Keratinocyte (primary cell): ENCODE data around the gene CES2. TPM values are rescaled to one million over a fixed set of nuclear protein-coding genes. Genes with fewer than 3 reads are reported as not detected.

ENCODE experiments used
- DNase-seq: peaks from one replicate; pipeline ENCODE4 v3.0.0-alpha.2; 2011; ENCODE audit warnings: low read depth, missing footprints, low spot score
- FAIRE-seq: peaks from 2 replicates; lab custom pipeline; 2011; peaks lifted over from hg19 to GRCh38; lab: Jason Lieb, UNC
- H2AFZ ChIP-seq: 2 replicates; pipeline ENCODE4 v1.6.0; 2012; ENCODE audit warnings: low read length, control low read depth, inconsistent platforms; ENCODE audit not compliant: control insufficient read depth
- H3K27ac ChIP-seq: 2 replicates; pipeline ENCODE4 v1.5.1; 2011; ENCODE audit warnings: low read length; ENCODE audit not compliant: control insufficient read depth, insufficient read depth
- H3K27me3 ChIP-seq: 3 replicates; pipeline ENCODE4 v1.6.0; 2011; ENCODE audit warnings: low read length; ENCODE audit not compliant: control insufficient read depth, insufficient read depth; ENCODE audit errors: extremely low read depth
- H3K36me3 ChIP-seq, 2 experiments: 2 replicates in 1 of 2; 3 replicates in 1 of 2; pipeline ENCODE4 v1.5.1; 2011; ENCODE audit warnings: low read length in 2 of 2, mild to moderate bottlenecking in 1 of 2; ENCODE audit not compliant: control insufficient read depth in 2 of 2, insufficient read depth in 2 of 2; ENCODE audit errors: extremely low read depth in 1 of 2
- H3K4me1 ChIP-seq: 3 replicates; pipeline ENCODE4 v1.5.1; 2011; ENCODE audit warnings: low read length; ENCODE audit not compliant: control insufficient read depth, insufficient read depth; ENCODE audit errors: extremely low read depth
- H3K4me2 ChIP-seq: 3 replicates; pipeline ENCODE4 v1.6.0; 2011; ENCODE audit warnings: low read depth, low read length; ENCODE audit not compliant: control insufficient read depth, insufficient read depth; ENCODE audit errors: extremely low read depth
- H3K4me3 ChIP-seq, 3 experiments: fragments of 200-600 bp in 1 of 3; sonication (generic) in 1 of 3; 2 replicates in 2 of 3; 3 replicates in 1 of 3; pipeline ENCODE4 v1.5.1; 2011 to 2016; ENCODE audit warnings: low read length in 3 of 3, mild to moderate bottlenecking in 3 of 3, control low read depth in 2 of 3, inconsistent platforms in 1 of 3, low read depth in 1 of 3, mixed read lengths in 1 of 3, mixed run types in 1 of 3, moderate library complexity in 1 of 3; ENCODE audit not compliant: control insufficient read depth in 2 of 3, insufficient read depth in 2 of 3; ENCODE audit errors: extremely low read depth in 1 of 3
- H3K79me2 ChIP-seq: 2 replicates; pipeline ENCODE4 v1.6.0; 2012; ENCODE audit warnings: low read length; ENCODE audit not compliant: control insufficient read depth, insufficient read depth
- H3K9ac ChIP-seq: 3 replicates; pipeline ENCODE4 v1.6.0; 2011; ENCODE audit warnings: low read length; ENCODE audit not compliant: control insufficient read depth, insufficient read depth; ENCODE audit errors: extremely low read depth
- H3K9me1 ChIP-seq: 3 replicates; pipeline ENCODE4 v1.6.0; 2011; ENCODE audit warnings: low read length; ENCODE audit not compliant: control insufficient read depth, insufficient read depth; ENCODE audit errors: extremely low read depth
- H3K9me3 ChIP-seq: 2 replicates; pipeline ENCODE4 v1.5.1; 2012; ENCODE audit warnings: low read depth, low read length; ENCODE audit not compliant: control insufficient read depth
- H4K20me1 ChIP-seq: 3 replicates; pipeline ENCODE4 v1.6.0; 2011; ENCODE audit warnings: low read length; ENCODE audit not compliant: control insufficient read depth, insufficient read depth; ENCODE audit errors: extremely low read depth
- EZH2 ChIP-seq: IDR thresholded peaks from one replicate; pipeline ENCODE4 v1.6.1; 2012; ENCODE audit warnings: inconsistent platforms, mild to moderate bottlenecking, low read length, moderate library complexity
- dilution Hi-C: fragments of 300-500 bp; cut with MboI; formaldehyde crosslinking; loops from one replicate; pipeline ENCODE4 v1.7.0; 2020; ENCODE audit warnings: low sequenced_read_pairs; ENCODE audit not compliant: extremely low pct_ligation_motif_present
- polyA plus RNA-seq, 5 experiments: library from polyadenylated mRNA; depleted of rRNA in 3 of 5; stranded (reverse) in 3 of 5; stranded (forward) in 1 of 5; unstranded in 1 of 5; fragments of >200 nt; gene quantifications; 1 replicate in 1 of 5; 2 replicates in 3 of 5; 3 replicates in 1 of 5; pipeline versions ENCODE4 v1.2.1 to v1.2.3, GENCODE V29; 2011 to 2012; ENCODE audit warnings: missing spikeins in 2 of 5, low read depth in 1 of 5, low replicate concordance in 1 of 5
- TF ChIP-seq, protein P1 (sequence below), 3 experiments: IDR thresholded peaks in 1 of 3; conservative IDR thresholded peaks in 1 of 3; optimal IDR thresholded peaks in 1 of 3; 2 replicates in 2 of 3; 3 replicates in 1 of 3; pipeline versions ENCODE3 to v1.5.1; 2011; ENCODE audit warnings: low read length in 3 of 3, mild to moderate bottlenecking in 3 of 3, moderate library complexity in 2 of 3, control low read depth in 1 of 3, inconsistent platforms in 1 of 3; ENCODE audit not compliant: insufficient read depth in 2 of 3; ENCODE audit errors: extremely low read depth in 1 of 3

The CES2 gene
- polyA plus RNA-seq, 1 donor (not counting 4 experiments of a cell fraction or from before 2014, with no cell fraction given): 41.6 TPM

DNA sequence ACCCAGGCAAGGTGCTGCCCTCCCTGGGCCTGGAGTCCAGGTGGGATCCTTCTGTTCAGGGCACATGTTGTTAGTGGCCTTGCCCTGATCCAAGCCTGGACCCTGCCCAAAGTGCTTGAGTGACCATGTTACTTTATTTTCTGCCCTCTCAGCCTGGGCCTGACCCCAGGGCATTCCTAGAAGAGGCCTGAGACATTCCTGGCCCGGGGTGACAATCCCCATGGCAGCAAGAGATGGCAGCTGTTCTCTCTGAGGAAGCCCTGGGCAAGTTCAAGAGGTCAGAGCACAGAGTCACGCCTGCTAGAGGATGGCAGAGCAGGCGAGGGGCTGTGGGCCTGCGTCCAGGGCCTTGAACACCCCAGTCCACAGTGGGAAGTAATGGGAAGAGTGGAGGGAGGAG lies 21.6 kb upstream of the CES2 start:
- no peak overlapping the region for H3K4me3 ChIP-seq
- TF ChIP-seq EZH2: no peak
- no peaks in the 10 kb centered on the region for H3K9me1 ChIP-seq
- no peak overlapping the region for H3K27ac ChIP-seq
- peaks cover 13% of the 10 kb centered on the region for H3K4me1 ChIP-seq
- no peak overlapping the region for H2AFZ ChIP-seq
- dilution Hi-C loops: no loop called here
- DNase-seq (no peak), FAIRE-seq (no peak)
- H3K9me3 ChIP-seq: no peaks in the 10 kb centered on the region
- no peaks in the 10 kb centered on the region for H4K20me1 ChIP-seq
- H3K36me3 ChIP-seq: no peaks in the 10 kb centered on the region
- no peaks in the 10 kb centered on the region for H3K27me3 ChIP-seq
- no peak overlapping the region for H3K9ac ChIP-seq
- no peak overlapping the region for H3K4me2 ChIP-seq
- H3K79me2 ChIP-seq: no peaks in the 10 kb centered on the region

DNA sequence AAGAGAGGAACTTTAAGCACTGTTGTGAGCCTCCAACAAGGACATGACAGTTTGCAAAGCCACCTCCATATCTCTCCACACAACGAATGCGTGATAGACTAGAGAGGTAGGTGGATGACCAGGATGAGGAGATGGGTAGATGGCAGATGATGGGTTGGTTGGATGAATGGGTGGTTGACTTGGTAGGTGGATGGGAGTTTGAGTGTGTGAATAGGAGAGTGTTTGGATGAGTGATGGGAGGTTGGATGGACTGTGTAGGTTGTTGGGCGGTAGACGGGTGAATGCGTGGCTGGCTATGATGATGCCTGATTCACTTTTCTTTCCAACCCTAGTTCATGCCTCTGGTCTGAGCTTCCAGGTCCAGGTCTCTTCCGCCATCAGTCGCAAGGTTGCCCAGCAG lies 20.8 kb upstream of the CES2 start:
- dilution Hi-C loops: no loop called here
- H3K4me3 ChIP-seq: no peak overlapping the region
- H3K9me1 ChIP-seq: no peaks in the 10 kb centered on the region
- FAIRE-seq (no peak), DNase-seq (no peak)
- no peaks in the 10 kb centered on the region for H3K27me3 ChIP-seq
- no peak overlapping the region for H3K4me2 ChIP-seq
- no peak overlapping the region for H3K9ac ChIP-seq
- no peak overlapping the region for H3K27ac ChIP-seq
- TF ChIP-seq, protein P1, sequence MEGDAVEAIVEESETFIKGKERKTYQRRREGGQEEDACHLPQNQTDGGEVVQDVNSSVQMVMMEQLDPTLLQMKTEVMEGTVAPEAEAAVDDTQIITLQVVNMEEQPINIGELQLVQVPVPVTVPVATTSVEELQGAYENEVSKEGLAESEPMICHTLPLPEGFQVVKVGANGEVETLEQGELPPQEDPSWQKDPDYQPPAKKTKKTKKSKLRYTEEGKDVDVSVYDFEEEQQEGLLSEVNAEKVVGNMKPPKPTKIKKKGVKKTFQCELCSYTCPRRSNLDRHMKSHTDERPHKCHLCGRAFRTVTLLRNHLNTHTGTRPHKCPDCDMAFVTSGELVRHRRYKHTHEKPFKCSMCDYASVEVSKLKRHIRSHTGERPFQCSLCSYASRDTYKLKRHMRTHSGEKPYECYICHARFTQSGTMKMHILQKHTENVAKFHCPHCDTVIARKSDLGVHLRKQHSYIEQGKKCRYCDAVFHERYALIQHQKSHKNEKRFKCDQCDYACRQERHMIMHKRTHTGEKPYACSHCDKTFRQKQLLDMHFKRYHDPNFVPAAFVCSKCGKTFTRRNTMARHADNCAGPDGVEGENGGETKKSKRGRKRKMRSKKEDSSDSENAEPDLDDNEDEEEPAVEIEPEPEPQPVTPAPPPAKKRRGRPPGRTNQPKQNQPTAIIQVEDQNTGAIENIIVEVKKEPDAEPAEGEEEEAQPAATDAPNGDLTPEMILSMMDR (optimal IDR thresholded peaks at IDR 0.05 in 1 of 3, IDR thresholded peaks at IDR 0.05 in 1 of 3, conservative IDR thresholded peaks at IDR 0.05 in 1 of 3; ENCODE audit: extremely low read depth in 1 of 3, insufficient read depth in 2 of 3, low read length in 3 of 3): no peak
- TF ChIP-seq EZH2: no peak
- H4K20me1 ChIP-seq: no peaks in the 10 kb centered on the region
- no peak overlapping the region for H2AFZ ChIP-seq
- peaks cover 16% of the 10 kb centered on the region for H3K4me1 ChIP-seq
- no peaks in the 10 kb centered on the region for H3K79me2 ChIP-seq
- H3K36me3 ChIP-seq: no peaks in the 10 kb centered on the region
- H3K9me3 ChIP-seq: no peaks in the 10 kb centered on the region

DNA sequence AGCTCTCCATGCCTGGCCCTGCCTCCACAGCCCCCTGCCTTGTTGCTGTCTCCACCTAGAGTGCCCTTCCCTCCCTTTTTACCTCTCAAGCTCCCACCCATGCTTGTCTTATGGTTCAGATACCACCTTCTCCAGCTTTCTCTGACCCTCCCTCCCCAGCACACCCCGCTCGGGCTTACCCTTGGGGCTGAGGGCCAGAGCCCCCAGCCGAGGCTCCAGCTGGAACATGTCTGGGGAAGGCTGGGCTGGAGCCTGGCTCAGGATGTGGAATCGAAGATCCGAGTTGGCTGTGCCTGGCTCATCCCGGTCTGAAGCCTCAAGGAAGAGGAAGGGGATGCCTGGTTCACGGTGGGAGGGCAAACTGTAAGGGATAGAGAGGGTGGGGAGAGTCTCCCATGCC lies 20.3 kb upstream of the CES2 start:
- no peak for TF ChIP-seq EZH2
- TF ChIP-seq, protein P1 (optimal IDR thresholded peaks at IDR 0.05 in 1 of 3, IDR thresholded peaks at IDR 0.05 in 1 of 3, conservative IDR thresholded peaks at IDR 0.05 in 1 of 3; ENCODE audit: extremely low read depth in 1 of 3, insufficient read depth in 2 of 3, low read length in 3 of 3): no peak
- dilution Hi-C loops: no loop called here

More for the DNA sequence above, 20.3 kb upstream of the CES2 start:
- H3K27me3 ChIP-seq: no peaks in the 10 kb centered on the region
- H3K4me2 ChIP-seq: no peak overlapping the region
- FAIRE-seq: no peak
- H3K27ac ChIP-seq: no peak overlapping the region
- no peaks in the 10 kb centered on the region for H3K9me3 ChIP-seq
- H3K9ac ChIP-seq: no peak overlapping the region
- H3K9me1 ChIP-seq: no peaks in the 10 kb centered on the region
- no peaks in the 10 kb centered on the region for H3K36me3 ChIP-seq
- no peak for DNase-seq
- H3K79me2 ChIP-seq: no peaks in the 10 kb centered on the region
- no peaks in the 10 kb centered on the region for H4K20me1 ChIP-seq
- H3K4me3 ChIP-seq: no peak overlapping the region
- peaks cover 16% of the 10 kb centered on the region for H3K4me1 ChIP-seq
- no peak overlapping the region for H2AFZ ChIP-seq
